Retinal pigment epithelial cell (primary cell): ENCODE data around the gene P2RY6.

Experiments
- DNase-seq: peaks from one replicate; pipeline ENCODE4 v3.0.0-alpha.2; 2010; ENCODE audit warnings: low read depth
- H3K4me3 ChIP-seq: 2 replicates; pipeline ENCODE4 v1.5.1; 2011; ENCODE audit warnings: mild to moderate bottlenecking, low read length, control low read depth, moderate library complexity
- CTCF ChIP-seq: conservative IDR thresholded peaks from 2 replicates; pipeline ENCODE4 v1.5.1; 2011; ENCODE audit warnings: low read depth, low read length, control low read depth, inconsistent platforms

P2RY6 gene

DNA sequence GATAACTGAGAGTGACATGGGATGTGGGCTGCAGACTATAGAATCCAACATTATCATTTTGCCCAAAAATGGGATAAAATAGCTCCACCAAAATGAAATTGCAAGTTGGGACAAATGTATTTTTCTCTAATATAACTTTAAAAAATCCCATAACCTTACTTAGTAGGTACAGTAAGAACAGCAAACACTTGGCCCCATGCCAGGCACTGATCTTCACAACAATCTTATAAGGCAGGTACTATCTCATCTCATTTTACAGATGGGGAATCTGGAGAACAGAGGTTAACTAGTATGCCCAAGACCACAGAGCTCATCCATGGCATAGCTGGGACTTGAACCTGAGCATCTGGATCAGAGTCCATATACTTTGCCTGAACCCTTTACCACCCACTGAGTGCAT, 22.5 kb downstream of the P2RY6 start:
- no peak for DNase-seq
- no peak for TF ChIP-seq CTCF
- H3K4me3 ChIP-seq = no peak overlapping the region

GRCh38 chr11:73295241-73295995, 23.3 kb downstream of the P2RY6 start:
- no peak for DNase-seq
- peak; percentile 99 for TF ChIP-seq CTCF
- H3K4me3 ChIP-seq = no peak overlapping the region

DNA sequence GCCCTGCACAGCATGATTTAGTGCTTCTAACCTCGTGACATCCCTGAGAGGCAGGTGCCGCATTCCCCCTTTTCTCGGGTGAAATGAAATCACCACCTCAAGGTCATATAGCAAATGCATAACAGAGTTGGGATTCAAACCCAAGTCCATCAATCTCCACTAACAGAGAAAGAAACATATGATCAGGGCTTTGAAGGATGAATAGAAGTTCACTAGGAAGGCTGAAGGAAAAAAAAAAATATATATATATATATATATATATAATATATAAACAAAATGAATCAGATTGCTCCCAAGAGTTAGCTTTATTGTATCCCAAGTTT, 23.8 kb downstream of the P2RY6 start:
- no peak overlapping the region for H3K4me3 ChIP-seq
- no peak for DNase-seq
- TF ChIP-seq CTCF = no peak

- no peak overlapping the region for H3K4me3 ChIP-seq
- TF ChIP-seq CTCF = no peak
Observed at GRCh38 chr11:73296501-73297230, 24.5 kb downstream of the P2RY6 start.

GRCh38 chr11:73297231-73297590, 25.1 kb downstream of the P2RY6 start:
- no peak for TF ChIP-seq CTCF
- DNase-seq = no peak
- H3K4me3 ChIP-seq = no peak overlapping the region

More at GRCh38 chr11:73296501-73297230, 24.5 kb downstream of the P2RY6 start:
- no peak for DNase-seq

DNA sequence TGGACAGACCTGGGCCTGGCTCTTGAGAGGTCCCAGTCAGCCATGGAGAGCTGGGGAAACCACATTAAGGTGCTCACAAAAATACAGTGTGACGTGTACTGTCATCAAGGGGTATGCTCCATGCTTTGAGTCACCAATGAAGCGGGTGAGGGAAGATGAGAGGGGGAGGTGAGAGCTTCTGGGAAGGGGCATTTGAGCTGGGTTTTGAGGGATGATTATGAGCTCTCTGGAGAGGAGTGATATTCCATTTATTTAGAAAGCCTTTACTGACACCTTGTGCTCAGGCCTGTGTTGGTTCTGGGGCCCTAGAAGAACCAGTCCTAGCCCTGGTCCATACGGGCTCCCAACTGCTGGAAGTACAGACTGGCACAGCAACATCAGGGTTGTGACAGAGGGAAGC, 25.6 kb downstream of the P2RY6 start:
- H3K4me3 ChIP-seq = no peak overlapping the region
- no peak for DNase-seq
- TF ChIP-seq CTCF = no peak

DNA sequence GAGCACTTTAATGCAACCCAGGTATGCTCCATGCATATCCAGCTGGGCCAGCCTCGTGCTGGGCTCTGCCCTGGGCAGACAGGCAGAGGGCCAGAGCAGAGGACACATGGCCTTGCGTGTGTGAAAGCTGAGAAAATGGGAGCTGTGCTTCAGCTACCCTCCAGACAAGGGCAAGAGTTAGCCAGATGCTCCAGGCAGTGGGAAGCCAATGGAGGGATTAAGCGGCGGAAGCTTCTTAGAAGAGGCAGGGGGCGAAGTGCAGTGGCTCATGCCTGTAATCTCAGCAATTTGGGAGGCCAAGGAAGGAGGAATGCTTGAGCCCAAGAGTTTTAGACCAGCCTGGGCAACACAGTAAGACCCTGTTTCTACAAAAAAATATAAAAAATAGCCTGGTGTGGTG, 26.1 kb downstream of the P2RY6 start:
- TF ChIP-seq CTCF = no peak
- DNase-seq = no peak
- H3K4me3 ChIP-seq = no peak overlapping the region
